ENCODE data around the gene OR1J2. TPM values are rescaled to one million over a fixed set of nuclear protein-coding genes. Genes with fewer than 3 reads are reported as not detected.
"Not testable (repeated sequence)": the region's sequence is repeated elsewhere in the genome, so short reads cannot be mapped to it uniquely, and the experiment has no call there.

OR1J2 gene
- total and polyA plus RNA-seq, 12 donors: not detected

GRCh38 chr9:122527193-122527592, 16.6 kb downstream of the OR1J2 start, which contains the start of gene OR1N1:
OR1N1 (minus strand) TSS chr9:122527293; CDS start chr9:122527293, 0 bp downstream.
- H3K27ac ChIP-seq: no peak within 1 kb of the TSS
- intact Hi-C loops (cut with DNase I): no loop called here
- H3K36me3 ChIP-seq (replicated peaks in 1 of 2): no peaks in the 10 kb centered on the region
- H3K4me3 ChIP-seq: no peak within 1 kb of the TSS
- no peaks in the 10 kb centered on the region for H3K9me3 ChIP-seq (replicated peaks in 1 of 3)
- no peak for TF ChIP-seq POLR2A (IDR thresholded peaks at IDR 0.05)
- no peak for TF ChIP-seq CTCF (IDR thresholded peaks at IDR 0.05)
- H3K4me1 ChIP-seq (replicated peaks in 1 of 2): no peaks in the 10 kb centered on the region
- H3K27me3 ChIP-seq: peaks cover 5% of the 10 kb centered on the region
- DNase-seq: no peak
- WGBS, 4 donors: 80 to 98% (median 87%) methylated on average over 3 of the region's 3 CpGs

GRCh38 chr9:122531157-122531556, 20.6 kb downstream of the OR1J2 start:
- 76 to 83% (median 79%) methylated on average over 4 of the region's 4 CpGs for WGBS, 4 donors
- H3K9me3 ChIP-seq (replicated peaks in 1 of 3); H3K27me3 ChIP-seq; H3K27ac ChIP-seq; DNase-seq; intact Hi-C loops (cut with DNase I); H3K4me1 ChIP-seq (replicated peaks in 1 of 2); H3K36me3 ChIP-seq (replicated peaks in 1 of 2); H3K4me3 ChIP-seq: not testable (repeated sequence)

GRCh38 chr9:122536134-122536533, 25.5 kb downstream of the OR1J2 start:
- 90 to 100% (median 91%) methylated on average over 1 of the region's 1 CpG for WGBS, 4 donors
- intact Hi-C loops (cut with DNase I): no loop called here

GRCh38 chr9:122537066-122537465, 26.5 kb downstream of the OR1J2 start:
- intact Hi-C loops (cut with DNase I); H3K9me3 ChIP-seq (replicated peaks in 1 of 3); H3K4me1 ChIP-seq (replicated peaks in 1 of 2); H3K36me3 ChIP-seq (replicated peaks in 1 of 2); DNase-seq; H3K27ac ChIP-seq; H3K27me3 ChIP-seq; H3K4me3 ChIP-seq: not testable (repeated sequence)
- WGBS, 4 donors: 51 to 69% (median 62%) methylated on average over 7 of the region's 7 CpGs

More at GRCh38 chr9:122536134-122536533, 25.5 kb downstream of the OR1J2 start:
- no peak for DNase-seq
- Histone ChIP-seq H3K27ac (no peak overlapping the region), H3K4me3 (no peak overlapping the region), H3K4me1 (replicated peaks in 1 of 2) (no peaks in the 10 kb centered on the region), H3K36me3 (replicated peaks in 1 of 2) (no peaks in the 10 kb centered on the region), H3K9me3 (replicated peaks in 1 of 3) (no peaks in the 10 kb centered on the region), H3K27me3 (no peaks in the 10 kb centered on the region)
- no peak for TF ChIP-seq POLR2A (IDR thresholded peaks at IDR 0.05)
- no peak for TF ChIP-seq CTCF (IDR thresholded peaks at IDR 0.05)

- TF ChIP-seq POLR2A (IDR thresholded peaks at IDR 0.05): no peak
- no peak for TF ChIP-seq CTCF (IDR thresholded peaks at IDR 0.05)
- Histone ChIP-seq H3K4me3 (no peak overlapping the region), H3K27ac (no peak overlapping the region), H3K36me3 (replicated peaks in 1 of 2) (no peaks in the 10 kb centered on the region), H3K4me1 (replicated peaks in 1 of 2) (no peaks in the 10 kb centered on the region), H3K27me3 (no peaks in the 10 kb centered on the region), H3K9me3 (replicated peaks in 1 of 3) (no peaks in the 10 kb centered on the region)
- no peak for DNase-seq
- WGBS, 4 donors: 47 to 56% (median 52%) methylated on average over 2 of the region's 2 CpGs
- intact Hi-C loops (cut with DNase I): no loop called here
Observed at GRCh38 chr9:122538757-122539156, 28.2 kb downstream of the OR1J2 start.
